ENCODE data around the gene CACNA1D.

CACNA1D gene

GRCh38 chr3:53787016-53787415, 292.6 kb downstream of the CACNA1D start:
- no peak for DNase-seq (ENCODE audit: low read depth)

- no peak for DNase-seq (ENCODE audit: low read depth)
These were observed 293.6 kb downstream of the CACNA1D start for GRCh38 chr3:53788038-53788437.

- no peak for DNase-seq (ENCODE audit: low read depth)
These were observed 295.0 kb downstream of the CACNA1D start for GRCh38 chr3:53789459-53789858.

- no peak for DNase-seq (ENCODE audit: low read depth)
These were observed 296.1 kb downstream of the CACNA1D start for GRCh38 chr3:53790470-53790869.

GRCh38 chr3:53791317-53791716, 296.9 kb downstream of the CACNA1D start:
- no peak for DNase-seq (ENCODE audit: low read depth)

GRCh38 chr3:53792866-53793265, 298.5 kb downstream of the CACNA1D start:
- no peak for DNase-seq (ENCODE audit: low read depth)

GRCh38 chr3:53794597-53794996, 300.2 kb downstream of the CACNA1D start:
- DNase-seq (ENCODE audit: low read depth), result peak; percentile 59

GRCh38 chr3:53795176-53795575, 300.8 kb downstream of the CACNA1D start:
- DNase-seq (ENCODE audit: low read depth), result peak; percentile 11

DNA sequence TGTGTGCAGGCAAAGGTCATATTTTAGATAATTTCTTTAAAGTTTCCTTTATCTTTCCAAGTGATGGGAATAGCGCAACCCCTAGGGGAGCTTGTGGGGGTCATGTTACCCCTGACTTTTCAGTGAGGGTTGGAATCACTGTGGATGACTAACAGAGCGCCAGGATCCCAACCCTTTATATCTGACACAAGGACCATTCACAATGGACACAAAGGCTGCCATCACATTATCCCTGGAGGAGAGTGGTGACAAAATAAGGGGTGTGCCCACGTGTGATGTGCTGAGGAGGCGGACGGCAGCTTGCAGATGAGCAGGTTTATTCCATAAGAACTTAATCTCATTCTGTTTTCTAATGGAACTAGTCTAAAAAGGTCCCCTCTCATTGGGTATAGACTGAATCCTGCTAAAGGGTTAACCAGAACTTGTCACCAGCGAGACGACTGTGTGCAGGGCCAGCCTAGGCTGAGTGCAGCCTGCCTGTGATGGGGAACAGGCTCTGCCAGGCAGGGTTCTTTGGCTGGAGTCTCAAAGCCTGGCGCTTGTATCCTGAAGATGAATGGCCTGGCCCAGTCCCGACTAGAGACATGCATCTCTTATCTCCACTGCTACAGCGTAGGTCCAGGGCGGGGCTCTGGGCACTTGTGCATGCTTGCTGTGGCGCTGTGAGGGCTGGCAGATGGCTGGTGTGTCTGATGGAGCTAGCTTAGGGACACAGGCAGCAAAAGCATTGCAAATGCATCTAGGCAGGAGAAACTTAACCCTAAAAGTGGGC, 301.6 kb downstream of the CACNA1D start:
- DNase-seq (ENCODE audit: low read depth), result no peak

DNA sequence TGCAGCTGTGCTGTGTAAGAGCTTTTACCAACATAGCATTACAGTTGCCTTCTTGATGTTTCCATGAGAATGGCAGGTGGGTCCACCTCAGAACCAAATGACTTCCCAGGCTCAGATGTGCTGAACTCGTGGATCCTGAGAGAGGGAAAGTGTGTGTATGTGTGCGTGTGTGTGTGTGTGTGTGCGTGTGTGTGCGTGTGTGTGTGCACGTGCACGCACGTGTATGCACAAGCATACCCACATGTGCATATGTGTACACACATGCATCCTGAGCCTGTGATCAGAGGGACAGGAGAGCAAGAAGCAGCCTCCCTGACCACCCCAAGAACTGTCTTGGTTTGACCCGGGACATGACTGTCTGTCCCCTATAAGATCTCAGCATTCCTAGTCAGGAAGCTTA, 303.7 kb downstream of the CACNA1D start:
- no peak for DNase-seq (ENCODE audit: low read depth)

DNA sequence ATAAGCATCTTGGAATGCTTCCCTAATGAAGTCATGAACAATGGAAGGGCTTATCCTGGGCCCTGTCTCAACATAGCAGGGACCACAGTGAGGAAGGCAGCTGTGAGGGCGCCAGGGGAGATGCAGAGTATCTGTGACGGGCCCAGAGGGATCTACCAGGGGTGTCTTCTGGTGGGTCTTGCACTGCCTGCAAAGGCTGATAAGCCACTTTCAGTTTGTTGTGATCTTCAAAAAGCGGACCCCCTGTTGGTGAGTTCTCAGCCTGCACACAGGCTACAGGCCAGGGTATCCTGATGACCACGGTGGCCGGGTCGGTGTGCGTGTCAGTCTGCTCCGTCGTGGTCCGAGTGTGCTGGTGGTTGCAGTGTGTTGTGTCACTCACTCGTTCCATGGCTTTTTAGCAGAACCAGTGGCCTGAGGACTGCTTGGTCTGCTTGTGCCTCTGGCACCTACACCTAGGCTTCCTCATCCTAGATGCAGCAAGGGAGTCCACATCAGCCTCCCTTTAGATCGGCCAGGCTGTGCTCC, 305.0 kb downstream of the CACNA1D start:
- peak; percentile 34 for DNase-seq (ENCODE audit: low read depth)

DNA sequence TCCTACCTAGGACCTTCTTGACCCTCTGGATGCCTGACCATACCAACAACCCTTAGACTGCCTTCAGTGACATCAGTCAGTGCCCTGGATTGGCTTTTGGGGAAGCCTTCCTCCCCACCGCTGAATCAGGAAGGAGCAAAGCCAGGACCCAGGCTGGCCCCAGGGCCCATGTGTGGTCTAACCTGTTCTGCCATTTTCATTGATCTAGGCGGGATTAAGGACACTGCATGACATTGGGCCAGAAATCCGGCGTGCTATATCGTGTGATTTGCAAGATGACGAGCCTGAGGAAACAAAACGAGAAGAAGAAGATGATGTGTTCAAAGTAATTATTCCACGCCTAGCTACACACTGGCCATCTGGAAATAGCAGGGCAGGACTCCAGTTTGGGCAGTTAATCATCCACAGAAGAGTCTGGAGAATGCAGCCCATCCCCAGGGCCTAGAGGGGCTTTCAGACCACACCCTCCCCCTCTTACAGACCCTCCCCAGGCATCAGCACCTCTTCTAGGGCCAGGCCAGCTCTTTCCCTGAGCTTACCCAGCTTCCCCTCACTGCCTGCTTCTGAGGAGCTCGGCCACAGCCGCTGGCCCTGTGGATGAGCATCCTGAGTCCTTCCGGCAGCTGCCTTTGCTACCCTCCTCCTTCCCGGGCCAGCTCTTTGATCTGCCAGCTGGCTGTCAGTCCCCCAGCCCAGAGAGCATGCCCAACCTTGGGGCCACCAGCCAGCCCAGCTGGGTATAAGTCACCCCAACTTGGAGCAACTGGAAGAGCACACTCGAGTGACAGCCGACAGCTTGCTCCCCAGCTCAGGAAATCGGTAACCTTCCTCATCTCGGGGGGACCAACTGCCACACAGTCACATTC, 305.9 kb downstream of the CACNA1D start:
- DNase-seq (ENCODE audit: low read depth), result no peak

DNA sequence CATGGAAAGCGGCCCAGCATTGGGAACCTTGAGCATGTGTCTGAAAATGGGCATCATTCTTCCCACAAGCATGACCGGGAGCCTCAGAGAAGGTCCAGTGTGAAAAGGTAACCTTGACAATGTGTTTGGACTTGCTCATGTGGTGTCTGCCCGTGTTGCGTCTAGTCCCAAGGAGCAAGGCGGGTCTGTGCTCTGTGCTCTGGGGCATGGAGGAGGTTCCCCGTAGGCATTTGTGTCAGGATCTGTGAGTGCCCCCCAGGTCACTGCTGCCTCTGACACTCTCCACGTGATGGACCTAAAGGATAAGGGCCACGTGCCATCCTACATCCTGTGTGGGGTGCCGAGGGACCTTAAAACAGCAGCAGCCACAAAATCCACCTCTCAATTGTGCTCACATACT, 306.9 kb downstream of the CACNA1D start:
- DNase-seq (ENCODE audit: low read depth), result no peak

DNA sequence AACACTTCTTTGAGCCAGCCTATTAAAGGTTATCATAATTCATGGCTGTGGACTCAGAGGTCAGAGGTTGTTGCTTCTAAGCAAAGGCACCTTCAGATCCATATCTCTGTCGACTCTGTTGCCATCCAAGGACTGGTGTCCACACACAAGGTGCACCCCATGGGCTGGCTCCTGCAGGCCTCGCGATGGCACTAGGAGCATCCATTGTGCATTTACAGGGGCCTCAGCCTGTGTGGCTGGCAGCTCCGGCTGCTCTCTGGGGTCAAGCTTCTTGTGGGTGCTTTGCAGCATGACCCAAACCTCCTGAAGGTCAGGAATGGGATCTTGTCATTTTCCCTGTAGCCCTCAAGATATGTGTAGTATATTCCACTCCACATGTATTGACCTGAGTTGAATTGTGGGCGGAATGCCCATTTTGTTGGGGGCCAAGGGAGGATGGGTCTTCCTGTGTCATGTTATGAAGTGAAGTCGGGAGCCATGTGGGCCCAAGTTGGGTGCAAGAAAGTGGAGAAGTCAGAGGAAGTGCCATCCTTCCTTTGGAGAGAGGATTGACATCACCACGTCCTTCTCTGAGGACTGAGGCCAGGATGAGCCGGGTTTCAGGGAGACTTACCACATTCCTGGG, 308.0 kb downstream of the CACNA1D start:
- DNase-seq (ENCODE audit: low read depth), result no peak

GRCh38 chr3:53803124-53803815, 308.9 kb downstream of the CACNA1D start:
- no peak for DNase-seq (ENCODE audit: low read depth)

DNA sequence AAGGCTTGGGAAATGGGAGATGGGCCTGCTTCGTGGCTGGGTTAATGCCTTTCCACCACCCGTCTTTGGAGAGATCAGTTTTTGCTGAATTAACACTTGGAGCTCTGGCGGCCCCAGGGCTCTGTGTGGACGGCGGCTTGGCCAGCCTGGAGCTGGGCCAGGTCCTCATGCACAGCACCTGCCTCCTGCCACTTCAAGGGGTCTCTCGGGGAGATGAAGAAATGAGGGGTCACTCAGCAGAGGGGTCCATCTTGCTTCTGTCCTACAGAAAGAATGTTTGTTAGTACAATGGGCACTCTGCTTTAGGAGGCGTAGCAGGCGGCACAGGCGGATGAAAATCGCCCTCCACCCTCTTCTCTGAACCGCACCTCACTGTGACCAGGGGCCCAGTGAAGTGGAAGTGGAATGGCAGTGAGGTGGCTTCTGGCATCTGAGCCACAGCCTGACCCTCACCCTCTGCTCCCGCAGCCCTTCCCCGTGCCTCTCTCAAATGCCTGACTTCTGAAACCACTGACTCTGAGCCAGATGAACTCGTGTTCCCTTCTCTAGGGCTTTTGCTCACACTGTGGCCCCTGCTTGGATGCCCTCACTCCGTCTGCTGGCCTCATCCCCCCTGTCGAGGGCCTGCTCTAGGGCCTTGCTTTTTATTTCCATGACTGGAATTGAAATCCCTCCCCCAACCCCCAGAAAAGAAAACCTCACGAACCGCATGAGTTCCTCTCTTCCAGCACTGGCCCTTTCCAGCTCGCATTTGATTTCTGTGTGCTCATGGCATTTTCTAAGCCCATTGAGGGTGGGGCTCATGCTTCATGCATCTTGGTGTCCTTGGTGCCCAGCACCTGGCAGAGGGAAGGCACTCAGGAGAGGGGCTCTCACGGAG, 309.6 kb downstream of the CACNA1D start:
- peak; percentile 14 for DNase-seq (ENCODE audit: low read depth)

DNA sequence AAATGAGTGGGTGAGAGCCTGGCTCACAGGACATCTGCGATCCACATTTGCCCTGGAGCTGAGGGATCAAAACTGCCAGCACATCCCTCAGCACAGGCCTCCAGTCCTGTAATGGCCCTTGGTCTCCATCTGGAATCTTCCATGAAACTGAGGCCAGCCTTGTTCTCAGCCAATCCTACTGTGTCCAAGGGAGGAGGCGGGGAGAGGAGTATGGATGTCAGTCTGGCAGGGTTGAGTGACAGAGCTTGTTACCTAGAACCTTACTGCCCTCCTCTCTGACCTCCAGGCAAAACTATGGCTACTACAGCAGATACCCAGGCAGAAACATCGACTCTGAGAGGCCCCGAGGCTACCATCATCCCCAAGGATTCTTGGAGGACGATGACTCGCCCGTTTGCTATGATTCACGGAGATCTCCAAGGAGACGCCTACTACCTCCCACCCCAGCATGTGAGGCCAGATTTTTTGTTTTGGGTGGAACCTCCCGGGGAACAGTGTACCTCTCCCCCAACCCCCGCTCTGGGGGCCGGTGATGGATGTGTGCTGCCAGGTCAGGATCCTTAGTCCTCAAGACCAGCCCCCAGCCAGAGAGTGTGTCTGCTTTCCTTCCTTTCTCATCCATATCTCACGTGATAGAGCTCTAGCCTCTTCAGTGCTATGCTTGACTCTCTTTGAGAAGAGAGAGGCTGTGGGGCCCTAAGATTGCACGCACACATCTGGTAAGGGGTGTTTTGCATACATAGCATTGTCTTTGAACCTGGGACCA, 310.5 kb downstream of the CACNA1D start:
- peak; percentile 91 for DNase-seq (ENCODE audit: low read depth)

DNA sequence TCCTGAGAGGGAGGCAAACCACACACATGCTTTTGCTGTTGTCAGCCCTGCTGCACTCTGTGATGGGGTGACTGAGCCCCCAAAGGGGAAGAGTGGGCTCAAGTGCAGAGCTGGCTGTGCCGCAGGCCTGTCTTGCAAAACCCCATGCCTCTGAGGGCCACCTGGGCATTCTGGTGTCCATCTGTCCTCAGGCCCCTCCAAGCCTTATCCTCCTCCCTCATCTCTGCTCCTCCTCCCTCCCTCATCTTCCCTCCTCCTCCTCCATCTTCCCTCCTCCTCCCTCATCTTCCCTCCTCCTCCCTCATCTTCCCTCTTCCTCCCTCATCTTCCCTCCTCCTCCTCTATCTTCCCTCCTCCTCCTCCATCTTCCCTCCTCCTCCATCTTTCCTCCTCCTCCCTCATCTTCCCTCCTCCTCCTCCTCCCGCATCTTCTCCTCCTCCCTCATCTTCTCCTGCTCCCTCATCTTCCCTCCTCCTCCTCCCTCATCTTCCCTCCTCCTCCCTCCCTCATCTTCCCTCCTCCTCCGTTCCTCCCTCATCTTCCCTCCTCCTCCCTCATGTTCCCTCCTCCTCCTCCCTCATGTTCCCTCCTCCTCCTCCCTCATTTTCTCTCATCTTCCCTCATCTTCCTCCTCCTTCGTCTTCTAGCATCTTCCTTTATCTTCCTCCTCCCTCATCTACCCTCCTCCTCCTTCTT, 311.2 kb downstream of the CACNA1D start:
- no peak for DNase-seq (ENCODE audit: low read depth)
